Left lung (tissue), 10 donors: ENCODE data around the gene DCP2. TPM values are rescaled to one million over a fixed set of nuclear protein-coding genes. Genes with fewer than 3 reads are reported as not detected.

Source experiments
- ATAC-seq: fragments of 200-7000 bp; cut with Tn5 transposase; one replicate; pipeline ENCODE4 v1.9.1; 2020; ENCODE audit warnings: moderate library complexity
- DNase-seq, 4 donors: peaks; one replicate each; pipeline ENCODE4 v3.0.0-alpha.2; 2013 to 2020
- H3K27ac ChIP-seq, 2 donors: fragments of 200-600 bp; sonication (generic) in 1 of 2; one replicate each; pipeline versions ENCODE4 v1.5.0 to v1.8.0; 2020 to 2021
- H3K27me3 ChIP-seq, 2 donors: fragments of 200-600 bp; sonication (generic) in 1 of 2; one replicate each; pipeline versions ENCODE4 v1.5.0 to v1.8.0; 2020 to 2021
- H3K36me3 ChIP-seq, 2 donors: fragments of 200-600 bp; sonication (generic) in 1 of 2; one replicate each; pipeline versions ENCODE4 v1.5.0 to v1.8.0; 2020 to 2021
- H3K4me1 ChIP-seq, 2 donors: fragments of 200-600 bp; one replicate each; pipeline ENCODE4 v1.8.0; 2021
- H3K4me3 ChIP-seq, 2 donors: fragments of 200-600 bp; sonication (generic) in 1 of 2; one replicate each; pipeline versions ENCODE4 v1.5.0 to v1.8.0; 2020 to 2021; ENCODE audit warnings: mild to moderate bottlenecking in 1 of 2
- H3K9me3 ChIP-seq, 2 donors: fragments of 200-600 bp; sonication (generic) in 1 of 2; one replicate each; pipeline versions ENCODE4 v1.5.0 to v1.8.0; 2020 to 2021
- intact Hi-C, 2 donors: fragments of 100-400 bp; cut with DNase I; formaldehyde crosslinking; loops; one replicate each; pipeline versions ENCODE4 v1.11.2 to v1.14.2; 2022
- polyA plus RNA-seq, 6 donors: library from polyadenylated mRNA; unstranded; fragments of 120-200 nt; gene quantifications; one replicate each; pipeline ENCODE4 v1.2.1, GENCODE V29; 2013; ENCODE audit not compliant: insufficient read length in 6 of 6
- total RNA-seq, 2 donors: library from RNA; stranded (reverse); fragmentation: NEBNext Ultra II Directional; extraction: Animal tissue kit (Norgen Biotek cat#: 25700); gene quantifications; one replicate each; pipeline ENCODE4 v1.2.1, GENCODE V29; 2021
- TF ChIP-seq, protein P1 (sequence below), 2 donors: fragments of 200-600 bp; sonication (generic) in 1 of 2; IDR thresholded peaks; one replicate each; pipeline versions ENCODE4 v1.5.0 to v1.8.0; 2021; ENCODE audit warnings: antibody characterized with exemption in 2 of 2
- donor health status: DM: no; HTN: yes; CAD: no.
- donor health status: DM: no; HTN: no; CAD: no.

DCP2 gene
- total and polyA plus RNA-seq, 8 donors: 30.1 to 72.4 (median 38.0) TPM

DNA sequence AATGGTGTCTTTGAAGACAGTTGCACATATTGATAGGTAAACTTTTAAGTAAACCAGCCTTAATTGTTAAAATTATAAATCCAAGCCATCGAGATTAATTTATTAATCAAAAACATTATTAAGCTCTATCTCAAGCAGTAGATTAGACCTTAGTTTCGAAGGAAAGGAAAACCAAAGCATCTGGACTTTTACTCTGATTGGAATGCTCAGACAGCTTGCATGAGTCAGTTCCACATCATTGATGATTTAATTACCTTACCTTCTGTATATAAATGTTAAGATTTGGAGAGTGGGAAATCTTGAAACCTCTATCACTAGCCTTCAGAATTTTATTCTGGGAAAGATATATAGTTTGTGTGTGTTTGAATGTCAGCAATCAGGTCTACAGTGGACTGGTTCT, 23.9 kb downstream of the DCP2 start:
- H3K36me3 ChIP-seq: peaks cover 0 to 71% of the 10 kb centered on the region in 2 donors
- H3K4me3 ChIP-seq: no peak overlapping the region
- no peak for DNase-seq

GRCh38 chr5:113002423-113002822, 25.8 kb downstream of the DCP2 start:
- Histone ChIP-seq H3K27me3 (no peaks in the 10 kb centered on the region), H3K4me1 (peaks cover 0 to 5% of the 10 kb centered on the region in 2 donors), H3K27ac (no peak overlapping the region), H3K4me3 (no peak overlapping the region), H3K9me3 (no peaks in the 10 kb centered on the region), H3K36me3 (peaks cover 0 to 88% of the 10 kb centered on the region in 2 donors)
- intact Hi-C loops: no loop called here
- ATAC-seq: no peak
- TF ChIP-seq, protein P1, sequence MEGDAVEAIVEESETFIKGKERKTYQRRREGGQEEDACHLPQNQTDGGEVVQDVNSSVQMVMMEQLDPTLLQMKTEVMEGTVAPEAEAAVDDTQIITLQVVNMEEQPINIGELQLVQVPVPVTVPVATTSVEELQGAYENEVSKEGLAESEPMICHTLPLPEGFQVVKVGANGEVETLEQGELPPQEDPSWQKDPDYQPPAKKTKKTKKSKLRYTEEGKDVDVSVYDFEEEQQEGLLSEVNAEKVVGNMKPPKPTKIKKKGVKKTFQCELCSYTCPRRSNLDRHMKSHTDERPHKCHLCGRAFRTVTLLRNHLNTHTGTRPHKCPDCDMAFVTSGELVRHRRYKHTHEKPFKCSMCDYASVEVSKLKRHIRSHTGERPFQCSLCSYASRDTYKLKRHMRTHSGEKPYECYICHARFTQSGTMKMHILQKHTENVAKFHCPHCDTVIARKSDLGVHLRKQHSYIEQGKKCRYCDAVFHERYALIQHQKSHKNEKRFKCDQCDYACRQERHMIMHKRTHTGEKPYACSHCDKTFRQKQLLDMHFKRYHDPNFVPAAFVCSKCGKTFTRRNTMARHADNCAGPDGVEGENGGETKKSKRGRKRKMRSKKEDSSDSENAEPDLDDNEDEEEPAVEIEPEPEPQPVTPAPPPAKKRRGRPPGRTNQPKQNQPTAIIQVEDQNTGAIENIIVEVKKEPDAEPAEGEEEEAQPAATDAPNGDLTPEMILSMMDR (IDR thresholded peaks at IDR 0.05): no peak
- DNase-seq: no peak

More for the DNA sequence above, 23.9 kb downstream of the DCP2 start:
- intact Hi-C loops: no loop called here
- TF ChIP-seq, protein P1 (IDR thresholded peaks at IDR 0.05): no peak
- Histone ChIP-seq H3K27ac (no peak overlapping the region), H3K4me1 (peaks cover 0 to 13% of the 10 kb centered on the region in 2 donors), H3K27me3 (no peaks in the 10 kb centered on the region), H3K9me3 (no peaks in the 10 kb centered on the region)
- no peak for ATAC-seq

- no peak for DNase-seq
- H3K4me1 ChIP-seq: peaks cover 0 to 5% of the 10 kb centered on the region in 2 donors
- H3K27ac ChIP-seq: no peak overlapping the region
- no peaks in the 10 kb centered on the region for H3K9me3 ChIP-seq
- H3K27me3 ChIP-seq: no peaks in the 10 kb centered on the region
- no peak for ATAC-seq
- intact Hi-C loops: no loop called here
- H3K36me3 ChIP-seq: peaks cover 0 to 95% of the 10 kb centered on the region in 2 donors
- H3K4me3 ChIP-seq: no peak overlapping the region
- TF ChIP-seq, protein P1 (IDR thresholded peaks at IDR 0.05): no peak
Observed at GRCh38 chr5:113003763-113004162, 27.2 kb downstream of the DCP2 start.

GRCh38 chr5:113005454-113005853, 28.9 kb downstream of the DCP2 start:
- intact Hi-C loops: no loop called here
- Histone ChIP-seq H3K4me3 (no peak overlapping the region), H3K27ac (no peak overlapping the region), H3K4me1 (peaks cover 0 to 5% of the 10 kb centered on the region in 2 donors), H3K27me3 (no peaks in the 10 kb centered on the region), H3K36me3 (peaks cover 0 to 98% of the 10 kb centered on the region in 2 donors), H3K9me3 (no peaks in the 10 kb centered on the region)
- no peak for DNase-seq
- ATAC-seq: no peak
- TF ChIP-seq, protein P1 (IDR thresholded peaks at IDR 0.05): no peak

GRCh38 chr5:113017881-113018635, 41.5 kb downstream of the DCP2 start:
- no peak for DNase-seq
- peaks cover 3 to 13% of the 10 kb centered on the region in 2 donors for H3K4me1 ChIP-seq
- intact Hi-C loops: no loop called here
- no peak overlapping the region for H3K4me3 ChIP-seq
- TF ChIP-seq, protein P1 (IDR thresholded peaks at IDR 0.05): no peak
- ATAC-seq: no peak
- H3K36me3 ChIP-seq: peaks cover 0 to 67% of the 10 kb centered on the region in 2 donors
- H3K27ac ChIP-seq: no peak overlapping the region
- no peaks in the 10 kb centered on the region for H3K27me3 ChIP-seq
- no peaks in the 10 kb centered on the region for H3K9me3 ChIP-seq
